HAP-1 (cell line): ENCODE data around the gene HIGD1A.

Experiments
- DNase-seq, 2 experiments: peaks; one replicate each; pipeline ENCODE4 v3.0.0-alpha.2; 2016 to 2020; ENCODE audit warnings: low spot score in 2 of 2
- H3K27me3 ChIP-seq: fragments of 250-450 bp; sonication (Bioruptor Pico); 2 replicates; pipeline ENCODE4 v1.5.1; 2020; ENCODE audit warnings: low read depth, mild to moderate bottlenecking, moderate library complexity
- H3K36me3 ChIP-seq: fragments of 250-450 bp; sonication (Bioruptor Pico); replicated peaks from 2 replicates; pipeline ENCODE4 v1.5.1; 2020; ENCODE audit warnings: mild to moderate bottlenecking
- H3K4me1 ChIP-seq: fragments of 250-450 bp; sonication (Bioruptor Pico); 2 replicates; pipeline ENCODE4 v1.5.1; 2020; ENCODE audit warnings: mild to moderate bottlenecking
- H3K4me3 ChIP-seq: fragments of 250-450 bp; sonication (Bioruptor Pico); 2 replicates; pipeline ENCODE4 v1.5.1; 2020; ENCODE audit warnings: mild to moderate bottlenecking, moderate library complexity
- H3K9me3 ChIP-seq: fragments of 250-450 bp; sonication (Bioruptor Pico); 2 replicates; pipeline ENCODE4 v1.5.1; 2020; ENCODE audit warnings: mild to moderate bottlenecking, moderate library complexity
- in situ Hi-C: fragments of 300-500 bp; cut with MboI; formaldehyde crosslinking; loops from 3 replicates; pipeline ENCODE4 v1.14.3; 2020; ENCODE audit warnings: low sequenced_read_pairs, inconsistent platforms, mixed read lengths

Gene HIGD1A

GRCh38 chr3:42801048-42801620 lies 3.2 kb downstream of the HIGD1A start:
- in situ Hi-C loops, result no loop called here

GRCh38 chr3:42800251-42800650 lies 4.0 kb downstream of the HIGD1A start:
- Histone ChIP-seq H3K9me3 (peaks cover 2% of the 10 kb centered on the region; the same call in 1 of the 2 replicates), H3K27me3 (no peaks in the 10 kb centered on the region), H3K4me1 (peaks cover 26% of the 10 kb centered on the region), H3K4me3 (no peak overlapping the region), H3K36me3 (peaks cover 5% of the 10 kb centered on the region; the same call in 1 of the 2 replicates)
- DNase-seq, result no peak
- in situ Hi-C loops, result no loop called here

More at GRCh38 chr3:42801048-42801620, 3.2 kb downstream of the HIGD1A start:
- DNase-seq, result no peak
- peaks cover 2% of the 10 kb centered on the region; the same call in 1 of the 2 replicates for H3K9me3 ChIP-seq
- peaks cover 17% of the 10 kb centered on the region for H3K4me1 ChIP-seq
- H3K4me3 ChIP-seq, result no peak overlapping the region
- peaks cover 5% of the 10 kb centered on the region; the same call in 1 of the 2 replicates for H3K36me3 ChIP-seq
- H3K27me3 ChIP-seq, result no peaks in the 10 kb centered on the region

GRCh38 chr3:42799376-42799775 lies 4.9 kb downstream of the HIGD1A start:
- H3K4me3 ChIP-seq, result no peak overlapping the region
- peaks cover 2% of the 10 kb centered on the region; the same call in 1 of the 2 replicates for H3K9me3 ChIP-seq
- peaks cover 23% of the 10 kb centered on the region for H3K4me1 ChIP-seq
- no peaks in the 10 kb centered on the region for H3K27me3 ChIP-seq
- H3K36me3 ChIP-seq, result peaks cover 5% of the 10 kb centered on the region
- no peak for DNase-seq
- in situ Hi-C loops, result no loop called here

DNA sequence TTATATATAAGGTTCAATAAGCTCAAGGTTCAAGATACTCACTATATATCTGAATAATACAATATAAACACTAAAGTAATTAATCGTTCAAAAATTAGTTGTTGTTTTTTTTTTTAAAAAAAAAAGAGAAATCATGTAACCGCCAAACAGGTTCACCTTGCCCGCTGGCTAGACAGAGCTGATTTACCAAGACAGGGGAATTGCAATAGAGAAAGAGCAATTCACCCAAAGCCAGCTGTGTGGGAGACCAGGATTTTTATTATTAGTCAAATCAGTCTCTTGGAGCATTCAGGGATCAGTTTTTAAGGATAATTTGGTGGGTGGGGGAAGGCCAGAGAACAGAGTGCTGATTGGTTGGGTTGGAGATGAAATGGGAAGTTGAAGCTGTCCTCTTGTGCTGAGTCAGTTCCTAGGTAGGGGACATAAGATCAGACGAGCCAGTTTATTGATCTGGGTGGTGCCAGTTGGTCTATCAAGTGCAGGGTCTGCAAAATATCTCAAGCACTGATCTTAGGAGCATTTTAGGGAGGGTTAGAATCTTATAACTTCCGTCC lies 7.9 kb downstream of the HIGD1A start:
- Histone ChIP-seq H3K36me3 (peaks cover 19% of the 10 kb centered on the region), H3K27me3 (no peaks in the 10 kb centered on the region), H3K9me3 (peaks cover 2% of the 10 kb centered on the region; the same call in 1 of the 2 replicates), H3K4me1 (peaks cover 14% of the 10 kb centered on the region), H3K4me3 (no peak overlapping the region)
- in situ Hi-C loops, result no loop called here
- no peak for DNase-seq

- no peak overlapping the region for H3K4me3 ChIP-seq
- peak in 1 of 2 experiments; percentile 41 for DNase-seq
- peaks cover 19% of the 10 kb centered on the region for H3K36me3 ChIP-seq
- peaks cover 14% of the 10 kb centered on the region for H3K4me1 ChIP-seq
- in situ Hi-C loops, result no loop called here
- H3K27me3 ChIP-seq, result no peaks in the 10 kb centered on the region
- H3K9me3 ChIP-seq, result peaks cover 2% of the 10 kb centered on the region; the same call in 1 of the 2 replicates
These were observed 8.6 kb downstream of the HIGD1A start for GRCh38 chr3:42795621-42796181.

DNA sequence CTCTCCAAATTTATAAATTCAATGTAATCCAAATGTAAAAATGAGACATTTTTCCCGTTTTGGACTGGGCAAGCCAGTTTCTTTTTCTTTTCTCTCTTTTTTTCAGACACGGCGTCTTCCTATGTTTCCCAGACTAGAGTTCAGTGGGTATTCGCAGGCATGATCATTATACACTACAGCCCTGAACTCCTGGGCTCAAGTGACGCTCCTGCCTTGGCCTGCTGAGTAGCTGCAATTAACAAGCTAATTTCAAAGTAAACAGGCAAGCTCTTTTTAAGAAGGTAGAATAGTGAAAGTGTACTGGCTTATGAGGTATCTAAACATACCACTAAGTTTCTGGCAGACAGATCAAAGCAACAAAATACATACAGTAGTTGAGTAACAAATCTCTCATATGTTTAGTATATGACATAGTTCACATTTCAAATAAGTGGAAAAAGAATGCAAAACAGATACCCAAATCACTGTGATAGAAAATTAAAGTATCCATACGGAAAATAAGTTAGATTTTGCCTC lies 13.5 kb downstream of the HIGD1A start:
- no peaks in the 10 kb centered on the region for H3K9me3 ChIP-seq
- in situ Hi-C loops, result no loop called here
- no peak for DNase-seq
- no peak overlapping the region for H3K4me3 ChIP-seq
- no peaks in the 10 kb centered on the region for H3K27me3 ChIP-seq
- H3K36me3 ChIP-seq, result peaks cover 21% of the 10 kb centered on the region
- H3K4me1 ChIP-seq, result peaks cover 6% of the 10 kb centered on the region

- peaks cover 29% of the 10 kb centered on the region for H3K36me3 ChIP-seq
- no peak for DNase-seq
- H3K27me3 ChIP-seq, result no peaks in the 10 kb centered on the region
- H3K4me1 ChIP-seq, result no peaks in the 10 kb centered on the region
- in situ Hi-C loops, result loop anchor here (10.0 kb wide), 1 partner anchor 98 kb away; no protein-coding TSS in a partner anchor
- H3K9me3 ChIP-seq, result no peaks in the 10 kb centered on the region
- H3K4me3 ChIP-seq, result no peak overlapping the region
These were observed 17.7 kb downstream of the HIGD1A start for GRCh38 chr3:42786631-42787030.

DNA sequence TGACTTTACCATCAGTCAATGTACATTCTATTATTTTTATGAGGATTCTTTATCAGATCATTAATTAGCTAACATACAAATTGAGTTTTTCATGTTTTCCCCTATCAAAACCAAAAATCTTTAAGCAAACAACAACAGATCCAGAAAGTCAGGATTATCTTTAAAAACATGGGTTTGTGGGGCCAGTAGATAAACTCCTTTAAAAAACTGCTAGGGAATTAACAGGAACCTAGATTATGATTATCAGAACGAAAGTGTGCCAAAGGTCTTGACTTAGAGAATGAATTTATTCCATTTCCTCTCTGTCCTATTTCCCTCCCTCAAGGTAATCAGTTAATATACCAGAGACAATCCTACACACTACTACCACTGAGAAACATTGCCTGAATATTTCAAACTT lies 18.1 kb downstream of the HIGD1A start:
- H3K4me3 ChIP-seq, result no peak overlapping the region
- no peaks in the 10 kb centered on the region for H3K27me3 ChIP-seq
- in situ Hi-C loops, result loop anchor here (10.0 kb wide), 1 partner anchor 99 kb away; no protein-coding TSS in a partner anchor
- H3K4me1 ChIP-seq, result no peaks in the 10 kb centered on the region
- no peaks in the 10 kb centered on the region for H3K9me3 ChIP-seq
- peaks cover 29% of the 10 kb centered on the region for H3K36me3 ChIP-seq
- DNase-seq, result no peak

- no peaks in the 10 kb centered on the region for H3K27me3 ChIP-seq
- no peak overlapping the region for H3K4me3 ChIP-seq
- H3K4me1 ChIP-seq, result no peaks in the 10 kb centered on the region
- DNase-seq, result peak; percentile 50 to 57
- in situ Hi-C loops, result loop anchor here (5.0 to 10.0 kb wide), 2 partner anchors 56 to 104 kb away; no protein-coding TSS in a partner anchor
- no peaks in the 10 kb centered on the region for H3K9me3 ChIP-seq
- peaks cover 25% of the 10 kb centered on the region for H3K36me3 ChIP-seq
These were observed 23.2 kb downstream of the HIGD1A start for GRCh38 chr3:42780892-42781700.

GRCh38 chr3:42780398-42780797 lies 23.9 kb downstream of the HIGD1A start:
- H3K4me3 ChIP-seq, result no peak overlapping the region
- no peaks in the 10 kb centered on the region for H3K4me1 ChIP-seq
- in situ Hi-C loops, result loop anchor here (5.0 to 10.0 kb wide), 2 partner anchors 57 to 104 kb away; no protein-coding TSS in a partner anchor
- no peaks in the 10 kb centered on the region for H3K27me3 ChIP-seq
- DNase-seq, result no peak
- no peaks in the 10 kb centered on the region for H3K9me3 ChIP-seq
- peaks cover 18% of the 10 kb centered on the region for H3K36me3 ChIP-seq

- H3K36me3 ChIP-seq, result peaks cover 7% of the 10 kb centered on the region
- no peaks in the 10 kb centered on the region; the same call in 1 of the 2 replicates for H3K4me1 ChIP-seq
- H3K27me3 ChIP-seq, result no peaks in the 10 kb centered on the region
- no peak for DNase-seq
- no peak overlapping the region for H3K4me3 ChIP-seq
- in situ Hi-C loops, result no loop called here
- H3K9me3 ChIP-seq, result no peaks in the 10 kb centered on the region
These were observed 25.6 kb downstream of the HIGD1A start for GRCh38 chr3:42778644-42779043.

GRCh38 chr3:42773409-42773751 lies 30.9 kb downstream of the HIGD1A start:
- Histone ChIP-seq H3K27me3 (peaks cover 3% of the 10 kb centered on the region; the same call in 1 of the 2 replicates), H3K4me1 (peaks cover 3% of the 10 kb centered on the region), H3K36me3 (no peaks in the 10 kb centered on the region), H3K9me3 (no peaks in the 10 kb centered on the region; the same call in 1 of the 2 replicates), H3K4me3 (peak overlapping the region; percentile 28)
- in situ Hi-C loops, result no loop called here
- DNase-seq, result no peak

DNA sequence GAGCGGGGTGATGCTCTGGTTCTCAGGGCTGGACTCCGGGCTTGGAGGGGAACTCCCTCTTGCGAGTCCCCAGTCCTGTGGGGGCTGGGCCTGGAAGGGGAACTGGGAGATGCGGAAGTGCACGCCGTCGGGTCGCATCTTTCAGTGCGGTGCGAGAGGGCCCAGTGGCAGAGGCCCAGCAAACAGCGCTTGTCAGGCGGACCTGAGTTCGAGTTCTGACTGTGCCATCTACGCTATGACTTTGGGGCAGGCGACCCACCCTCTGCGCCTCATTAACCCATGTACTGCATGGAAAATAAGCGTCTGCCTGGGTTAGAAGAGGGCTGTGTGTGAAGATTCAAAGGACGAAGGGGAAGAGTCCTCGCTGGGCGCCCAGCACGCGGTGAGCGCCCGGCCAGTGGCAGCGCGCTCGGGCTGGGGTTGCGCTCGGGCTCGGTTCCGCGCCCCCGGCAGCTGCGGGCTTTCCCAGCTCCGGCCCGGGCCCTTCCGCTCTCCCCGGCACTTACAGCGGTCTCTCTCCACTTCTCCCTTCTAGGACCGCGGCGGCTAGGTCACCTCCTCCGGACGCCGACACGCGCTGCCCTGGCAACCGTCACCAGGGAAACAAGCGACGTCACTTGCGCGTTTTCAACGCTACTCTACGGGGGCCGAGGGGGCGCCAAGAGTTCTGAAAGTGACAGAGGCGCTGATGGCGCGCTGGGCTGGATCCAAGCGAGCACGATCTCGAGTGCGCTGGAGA lies 31.5 kb downstream of the HIGD1A start, which contains the start of gene CCDC13:
Gene CCDC13 (minus strand): TSS at position 584 of the 739 bp plus-strand sequence. CDS start 14,908 bp downstream, outside the sequence.
- H3K27me3 ChIP-seq, result peaks cover 7% of the 10 kb centered on the region
- H3K9me3 ChIP-seq, result no peaks in the 10 kb centered on the region; the same call in 1 of the 2 replicates
- H3K36me3 ChIP-seq, result no peaks in the 10 kb centered on the region
- DNase-seq, result peak; percentile 80 to 94
- in situ Hi-C loops, result no loop called here
- peaks cover 3% of the 10 kb centered on the region for H3K4me1 ChIP-seq
- peak within 1 kb of the TSS; percentile 28 for H3K4me3 ChIP-seq
